Measurements from ENCODE around the gene LHPP. TPM values are rescaled to one million over a fixed set of nuclear protein-coding genes. Genes with fewer than 3 reads are reported as not detected.

The LHPP gene
- total and polyA plus RNA-seq, 10 of the 15 experiments (the other 5 are each of a cell fraction or from before 2014, with no cell fraction given), result 0.79 to 9.8 (median 6.7) TPM

GRCh38 chr10:124415210-124415609 is 46.4 kb upstream of the LHPP start (continued):
- TF ChIP-seq MEF2B (IDR thresholded peaks at IDR 0.05; ENCODE audit: partially characterized antibody, poor library complexity, severe bottlenecking) (no peak), SPI1 (IDR thresholded peaks at IDR 0.05; ENCODE audit: borderline replicate concordance, insufficient read depth, low read depth, low read length) (no peak), ZBED1 (IDR thresholded peaks at IDR 0.05; ENCODE audit: borderline replicate concordance) (no peak)

GRCh38 chr10:124416733-124417132 is 44.9 kb upstream of the LHPP start:
- FAIRE-seq, result no peak
- in situ Hi-C loops (cut with MboI), result no loop called here
- WGBS (ENCODE audit: insufficient coverage, insufficient replicate concordance, low lambda C conversion rate, missing lambda C conversion rate), result 91% methylated on average over 6 of the region's 6 CpGs
- CTCF ChIA-PET, result interaction anchor here (0.7 to 1.0 kb wide), 2 partner anchors 418 to 455 kb away, joined by 3 read pairs; no protein-coding TSS in a partner anchor
- Histone ChIP-seq H3K27me3 (replicated peaks in 1 of 2; ENCODE audit: control insufficient read depth in 2 of 2, insufficient read depth in 2 of 2, low read length in 1 of 2) (0 out of 4 replicates have a peak, but pooled peaks cover 0 to 6% of the 10 kb centered on the region in 2 experiments), H3K9me3 (replicated peaks; ENCODE audit: control insufficient read depth, insufficient read depth, low read length) (no peaks in the 10 kb centered on the region; the same call in 2 of the 3 replicates), H3K4me3 (no peak overlapping the region), H3K79me2 (ENCODE audit: control insufficient read depth, insufficient read depth, low read length) (no peaks in the 10 kb centered on the region), H3K9ac (ENCODE audit: control insufficient read depth, insufficient read depth, low read length) (no peak overlapping the region), H2AFZ (ENCODE audit: control insufficient read depth, low read depth, low read length) (no peak overlapping the region), H3K36me3 (ENCODE audit: control insufficient read depth in 2 of 2, insufficient read depth in 2 of 2, low read length in 1 of 2) (no peaks in the 10 kb centered on the region), H4K20me1 (ENCODE audit: control insufficient read depth, insufficient read depth) (no peaks in the 10 kb centered on the region), H3K4me1 (ENCODE audit: control insufficient read depth, insufficient read depth, low read length) (no peaks in the 10 kb centered on the region), H3K27ac (ENCODE audit: control insufficient read depth, insufficient read depth) (no peak overlapping the region), H3K4me2 (ENCODE audit: control insufficient read depth, insufficient read depth) (no peak overlapping the region)
- SMC1A ChIA-PET (ENCODE audit: uncharacterized antibody, unreplicated experiment), result interaction anchor here (0.7 kb wide), 1 partner anchor 13 kb away, joined by 3 read pairs; no protein-coding TSS in a partner anchor
- no peak for ATAC-seq
- POLR2A ChIA-PET, result interaction anchor here (0.6 to 0.7 kb wide), 2 partner anchors 310 to 565 kb away, joined by 4 to 14 read pairs; no protein-coding TSS in a partner anchor
- DNase-seq (ENCODE audit: low read depth, low spot score), result no peak
- intact Hi-C loops (cut with micrococcal nuclease; ENCODE audit: unreplicated experiment), result no loop called here
- no TSS peak for BruUV-seq (replicated peaks)
- RAD21 ChIA-PET (ENCODE audit: unreplicated experiment), result interaction anchor here (1.1 kb wide), 1 partner anchor 13 kb away, joined by 3 read pairs; no protein-coding TSS in a partner anchor
- TF ChIP-seq TCF3 (IDR thresholded peaks at IDR 0.05; ENCODE audit: borderline replicate concordance, insufficient read depth, low read depth, low read length), result no peak
- no peak for TF ChIP-seq CEBPZ (IDR thresholded peaks at IDR 0.05; ENCODE audit: low read depth, low read length)
- TF ChIP-seq CTCF (IDR thresholded peaks at IDR 0.05 in 2 of 3, conservative IDR thresholded peaks at IDR 0.05 in 1 of 3; ENCODE audit: control insufficient read depth in 2 of 3, extremely low read depth in 1 of 3, insufficient read depth in 1 of 3, low read depth in 3 of 3, low read length in 3 of 3), result no peak
- TF ChIP-seq MLLT1 (IDR thresholded peaks at IDR 0.05), result no peak
- no peak for TF ChIP-seq HDGF (IDR thresholded peaks at IDR 0.05)
- TF ChIP-seq E2F8 (IDR thresholded peaks at IDR 0.05; ENCODE audit: low read depth, partially characterized antibody), result no peak
- no peak for TF ChIP-seq EP300 (IDR thresholded peaks at IDR 0.05; ENCODE audit: borderline replicate concordance in 1 of 2, control insufficient read depth in 1 of 2, low read depth in 2 of 2, low read length in 2 of 2)
- no peak for TF ChIP-seq YBX1 (IDR thresholded peaks at IDR 0.05)
- TF ChIP-seq TAF1 (IDR thresholded peaks at IDR 0.05; ENCODE audit: borderline replicate concordance, low read depth, low read length), result no peak
